Mammary epithelial cell (primary cell): ENCODE results near the gene MLLT10.

ENCODE experiments used
- EZH2 ChIP-seq: IDR thresholded peaks from 2 replicates; pipeline ENCODE4 v1.6.1; 2012; ENCODE audit warnings: low read length, inconsistent platforms, borderline replicate concordance
- TF ChIP-seq, protein P1 (sequence below), 2 donors: IDR thresholded peaks in 1 of 2; conservative IDR thresholded peaks in 1 of 2; 2 replicates each; pipeline ENCODE4 v1.5.1; 2011 to 2012; ENCODE audit warnings: inconsistent platforms in 2 of 2, low read length in 2 of 2, mild to moderate bottlenecking in 2 of 2, control low read depth in 1 of 2, low read depth in 1 of 2; ENCODE audit not compliant: insufficient read depth in 1 of 2; ENCODE audit errors: extremely low read depth in 1 of 2

DNA sequence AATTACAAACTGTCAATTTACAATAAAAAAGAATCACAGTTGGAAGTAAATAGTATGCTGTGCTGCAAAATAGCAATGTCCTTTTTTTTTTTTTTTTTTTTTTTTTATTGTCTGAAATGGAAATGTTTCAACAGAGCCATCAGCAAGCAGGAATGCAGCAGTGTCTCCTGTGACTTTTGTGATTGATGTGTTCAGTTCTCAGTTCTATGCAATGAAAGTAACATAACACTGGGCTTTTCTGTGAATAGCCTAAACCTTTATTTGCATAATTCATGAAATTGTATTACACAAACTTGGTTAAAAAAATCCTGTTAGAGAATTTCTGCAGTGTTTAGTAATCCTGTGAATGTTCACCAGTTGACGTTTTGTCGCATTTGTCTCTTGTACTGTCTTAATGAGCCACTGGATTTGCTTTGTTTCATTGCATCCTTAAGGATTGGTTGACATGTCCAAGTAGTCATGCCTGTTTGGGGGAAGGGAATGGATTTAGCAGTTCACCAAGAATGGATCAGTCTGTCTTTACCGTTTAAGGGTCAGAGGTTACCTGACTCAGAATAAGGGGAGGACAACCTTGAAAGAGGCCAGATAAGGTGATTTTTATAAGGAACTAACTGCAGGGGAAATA, 192.7 kb downstream of the MLLT10 start:
- TF ChIP-seq EZH2 = no peak
- TF ChIP-seq, protein P1, sequence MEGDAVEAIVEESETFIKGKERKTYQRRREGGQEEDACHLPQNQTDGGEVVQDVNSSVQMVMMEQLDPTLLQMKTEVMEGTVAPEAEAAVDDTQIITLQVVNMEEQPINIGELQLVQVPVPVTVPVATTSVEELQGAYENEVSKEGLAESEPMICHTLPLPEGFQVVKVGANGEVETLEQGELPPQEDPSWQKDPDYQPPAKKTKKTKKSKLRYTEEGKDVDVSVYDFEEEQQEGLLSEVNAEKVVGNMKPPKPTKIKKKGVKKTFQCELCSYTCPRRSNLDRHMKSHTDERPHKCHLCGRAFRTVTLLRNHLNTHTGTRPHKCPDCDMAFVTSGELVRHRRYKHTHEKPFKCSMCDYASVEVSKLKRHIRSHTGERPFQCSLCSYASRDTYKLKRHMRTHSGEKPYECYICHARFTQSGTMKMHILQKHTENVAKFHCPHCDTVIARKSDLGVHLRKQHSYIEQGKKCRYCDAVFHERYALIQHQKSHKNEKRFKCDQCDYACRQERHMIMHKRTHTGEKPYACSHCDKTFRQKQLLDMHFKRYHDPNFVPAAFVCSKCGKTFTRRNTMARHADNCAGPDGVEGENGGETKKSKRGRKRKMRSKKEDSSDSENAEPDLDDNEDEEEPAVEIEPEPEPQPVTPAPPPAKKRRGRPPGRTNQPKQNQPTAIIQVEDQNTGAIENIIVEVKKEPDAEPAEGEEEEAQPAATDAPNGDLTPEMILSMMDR (conservative IDR thresholded peaks at IDR 0.05 in 1 of 2, IDR thresholded peaks at IDR 0.05 in 1 of 2; ENCODE audit: extremely low read depth in 1 of 2, insufficient read depth in 1 of 2, low read depth in 1 of 2, low read length in 2 of 2) = no peak
